H9 (cell line): ENCODE results near the gene ARHGAP4. TPM values are rescaled to one million over a fixed set of nuclear protein-coding genes. Genes with fewer than 3 reads are reported as not detected.

Experiments used
- DNase-seq: peaks from one replicate; pipeline ENCODE4 v3.0.0-alpha.2; 2017
- H2AFZ ChIP-seq: one replicate; pipeline ENCODE4 v1.6.1; 2013; ENCODE audit warnings: mild to moderate bottlenecking, low read length, control low read depth, moderate library complexity
- H2AK5ac ChIP-seq: 2 replicates; pipeline ENCODE4 v1.6.1; 2013; ENCODE audit warnings: low read length, control low read depth, mixed read lengths; ENCODE audit not compliant: insufficient read length
- H2BK120ac ChIP-seq: one replicate; pipeline ENCODE4 v1.6.1; 2013; ENCODE audit warnings: low read depth, mild to moderate bottlenecking, low read length, control low read depth, inconsistent platforms; ENCODE audit not compliant: poor library complexity, severe bottlenecking
- H2BK12ac ChIP-seq: 2 replicates; pipeline ENCODE4 v1.6.1; 2013; ENCODE audit warnings: low read length, control low read depth, mixed read lengths, low read depth; ENCODE audit not compliant: insufficient read length
- H2BK15ac ChIP-seq: 2 replicates; pipeline ENCODE4 v1.6.1; 2013; ENCODE audit warnings: low read depth, low read length, control low read depth
- H2BK20ac ChIP-seq: one replicate; pipeline ENCODE4 v1.6.1; 2013; ENCODE audit warnings: low read depth, mild to moderate bottlenecking, low read length, control low read depth, inconsistent platforms; ENCODE audit not compliant: poor library complexity, severe bottlenecking
- H2BK5ac ChIP-seq: 2 replicates; pipeline ENCODE4 v1.6.1; 2013; ENCODE audit warnings: low read length, control low read depth, mixed read lengths; ENCODE audit not compliant: insufficient read length
- H3K14ac ChIP-seq: 2 replicates; pipeline ENCODE4 v1.6.1; 2013; ENCODE audit warnings: low read length, control low read depth; ENCODE audit not compliant: insufficient read depth
- H3K18ac ChIP-seq: 2 replicates; pipeline ENCODE4 v1.6.1; 2013; ENCODE audit warnings: low read depth, mild to moderate bottlenecking, mixed read lengths, low read length, control low read depth; ENCODE audit not compliant: insufficient read length
- H3K23ac ChIP-seq: 2 replicates; pipeline ENCODE4 v1.6.1; 2013; ENCODE audit warnings: low read length, control low read depth, mixed read lengths, low read depth; ENCODE audit not compliant: insufficient read length
- H3K23me2 ChIP-seq: 2 replicates; pipeline ENCODE4 v1.6.1; 2013; ENCODE audit warnings: low read depth, mild to moderate bottlenecking, mixed read lengths, low read length, control low read depth; ENCODE audit not compliant: insufficient read length, poor library complexity, severe bottlenecking
- H3K27ac ChIP-seq: 2 replicates; pipeline ENCODE4 v1.5.1; 2013; ENCODE audit warnings: low read length, control low read depth, mixed read lengths, low read depth; ENCODE audit not compliant: insufficient read length
- H3K27me3 ChIP-seq: 2 replicates; pipeline ENCODE4 v1.6.1; 2013; ENCODE audit warnings: low read length, control low read depth, inconsistent platforms; ENCODE audit not compliant: insufficient read depth
- H3K4ac ChIP-seq: 2 replicates; pipeline ENCODE4 v1.6.1; 2013; ENCODE audit warnings: low read depth, mild to moderate bottlenecking, control low read depth, inconsistent platforms, low read length, moderate library complexity
- H3K4me1 ChIP-seq: 2 replicates; pipeline ENCODE4 v1.6.1; 2013; ENCODE audit warnings: low read length, control low read depth, inconsistent platforms; ENCODE audit not compliant: insufficient read depth
- H3K4me2 ChIP-seq: 2 replicates; pipeline ENCODE4 v1.6.1; 2013; ENCODE audit warnings: low read length, control low read depth, mixed read lengths; ENCODE audit not compliant: insufficient read length, insufficient read depth
- H3K56ac ChIP-seq: 2 replicates; pipeline ENCODE4 v1.6.1; 2013; ENCODE audit warnings: low read depth, mild to moderate bottlenecking, mixed read lengths, low read length, control low read depth; ENCODE audit not compliant: insufficient read length
- H3K79me1 ChIP-seq: 2 replicates; pipeline ENCODE4 v1.6.1; 2013; ENCODE audit warnings: low read depth, mild to moderate bottlenecking, moderate library complexity, low read length, control low read depth, inconsistent platforms; ENCODE audit not compliant: insufficient read depth, poor library complexity, severe bottlenecking
- H3K79me2 ChIP-seq: 2 replicates; pipeline ENCODE4 v1.6.1; 2013; ENCODE audit warnings: low read length, control low read depth, inconsistent platforms; ENCODE audit not compliant: insufficient read depth
- H3K9ac ChIP-seq: 2 replicates; pipeline ENCODE4 v1.6.1; 2013; ENCODE audit warnings: low read length, control low read depth, mixed read lengths; ENCODE audit not compliant: insufficient read length; ENCODE audit errors: extremely low read depth
- H3K9me3 ChIP-seq: one replicate; pipeline ENCODE4 v1.6.1; 2013; ENCODE audit warnings: low read depth, low read length, inconsistent platforms; ENCODE audit not compliant: control insufficient read depth
- H3T11ph ChIP-seq: one replicate; pipeline ENCODE4 v1.6.1; 2013; ENCODE audit warnings: mild to moderate bottlenecking, low read length, control low read depth, inconsistent platforms
- H4K20me1 ChIP-seq: one replicate; pipeline ENCODE4 v1.6.1; 2013; ENCODE audit not compliant: control insufficient read depth, insufficient read length, insufficient read depth
- H4K5ac ChIP-seq: 2 replicates; pipeline ENCODE4 v1.6.1; 2013; ENCODE audit warnings: low read depth, mild to moderate bottlenecking, mixed read lengths, low read length, control low read depth; ENCODE audit not compliant: insufficient read length
- H4K8ac ChIP-seq: replicated peaks from 2 replicates; pipeline ENCODE4 v1.6.1; 2013; ENCODE audit warnings: low read length, control low read depth, mixed read lengths, low read depth; ENCODE audit not compliant: insufficient read length
- H4K91ac ChIP-seq: 2 replicates; pipeline ENCODE4 v1.6.1; 2013; ENCODE audit warnings: low read depth, mild to moderate bottlenecking, moderate library complexity, mixed read lengths, low read length, control low read depth; ENCODE audit not compliant: insufficient read length
- H3K27ac Mint-ChIP-seq, 3 experiments: 2 replicates in 2 of 3; 3 replicates in 1 of 3; pipeline ENCODE4 v1.8.0; 2020 to 2021; ENCODE audit warnings: mixed read lengths in 3 of 3, mild to moderate bottlenecking in 1 of 3, moderate library complexity in 1 of 3
- H3K27me3 Mint-ChIP-seq: 2 replicates; pipeline ENCODE4 v1.8.0; 2021; ENCODE audit warnings: low read depth, mild to moderate bottlenecking, moderate library complexity, mixed read lengths
- H3K36me3 Mint-ChIP-seq, 3 experiments: 2 replicates in 2 of 3; 3 replicates in 1 of 3; pipeline ENCODE4 v1.8.0; 2020 to 2021; ENCODE audit warnings: low read depth in 3 of 3, mixed read lengths in 3 of 3; ENCODE audit not compliant: insufficient read depth in 1 of 3
- H3K4me1 Mint-ChIP-seq, 2 experiments: 2 replicates each; pipeline ENCODE4 v1.8.0; 2020; ENCODE audit warnings: mixed read lengths in 2 of 2
- H3K4me3 Mint-ChIP-seq, 2 experiments: 2 replicates in 1 of 2; 3 replicates in 1 of 2; pipeline ENCODE4 v1.8.0; 2020 to 2021; ENCODE audit warnings: mild to moderate bottlenecking in 2 of 2, mixed read lengths in 2 of 2, moderate library complexity in 1 of 2
- H3K9me3 Mint-ChIP-seq, 2 experiments: 2 replicates in 1 of 2; 3 replicates in 1 of 2; pipeline ENCODE4 v1.8.0; 2020; ENCODE audit warnings: mild to moderate bottlenecking in 2 of 2, mixed read lengths in 2 of 2, moderate library complexity in 1 of 2
- CTCF ChIP-seq: fragments of 200-600 bp; sonication (generic); conservative IDR thresholded peaks from 3 replicates; pipeline ENCODE4 v1.8.0; 2021; ENCODE audit warnings: antibody characterized with exemption, mild to moderate bottlenecking
- WGBS: extraction: QIAGEN DNeasy Blood & Tissue Kit; methylation state at CpG from one replicate; pipeline ENCODE4 v1.1.7; 2013; ENCODE audit warnings: missing lambda C conversion rate, low lambda C conversion rate, mixed read lengths; ENCODE audit not compliant: insufficient read length; ENCODE audit errors: extremely low coverage; 5-methylcytosine and 5-hydroxymethylcytosine counted together
- total RNA-seq: library from RNA; stranded (reverse); gene quantifications from 2 replicates; pipeline ENCODE4 v1.2.1, GENCODE V29; 2021

Gene ARHGAP4
- total RNA-seq, 1 experiment from 2014 or later: 37.8 TPM

DNA sequence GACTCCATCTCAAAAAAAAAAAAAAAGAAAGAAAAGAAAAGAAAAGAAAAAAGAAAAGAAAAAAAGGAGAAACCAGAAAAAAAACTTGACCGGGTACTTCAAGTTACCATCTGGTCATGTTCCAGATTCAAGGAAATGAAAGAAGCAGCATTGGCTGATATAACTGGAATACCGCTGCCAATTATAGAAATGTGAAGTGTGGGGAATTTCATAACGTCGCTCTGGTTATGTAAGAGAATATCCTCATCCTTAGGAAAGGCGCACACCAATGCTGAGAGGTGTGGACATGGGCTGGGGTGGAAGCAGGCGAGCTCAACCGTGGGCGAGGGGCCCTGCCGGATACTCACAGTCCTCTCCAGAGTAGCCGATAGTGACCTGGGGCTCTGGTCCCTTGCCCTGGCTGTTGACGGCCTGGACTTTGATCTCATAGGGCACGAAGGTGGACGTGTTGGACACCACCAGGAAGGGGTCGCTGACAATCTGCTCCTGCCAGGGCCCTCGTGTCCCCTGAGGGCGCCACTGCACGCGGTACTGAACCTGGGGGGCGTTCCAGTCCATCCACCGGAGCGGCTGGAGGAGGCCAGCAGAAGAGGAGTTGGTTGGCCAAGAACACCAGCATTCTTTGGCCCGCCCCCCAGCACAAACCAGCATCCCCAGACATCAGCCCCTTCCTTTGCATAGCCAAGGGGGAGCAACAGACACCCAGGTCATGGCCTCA is 59.6 kb downstream of the ARHGAP4 start:
- Mint-ChIP-seq H3K36me3 (peaks cover 13 to 35% (median 13%) of the 10 kb centered on the region in 3 experiments), H3K4me3 (no peak overlapping the region), H3K9me3 (peaks cover 60 to 84% of the 10 kb centered on the region in 2 experiments), H3K27me3 (no peaks in the 10 kb centered on the region; the same call in none of the 2 replicates), H3K4me1 (peaks cover 8 to 25% of the 10 kb centered on the region in 2 experiments; a peak in 3 of 4 replicates), H3K27ac (no peak overlapping the region)
- H4K20me1 ChIP-seq: no peaks in the 10 kb centered on the region
- H3K4ac ChIP-seq: no peak overlapping the region
- no peak overlapping the region for H3K14ac ChIP-seq
- no peak overlapping the region for H2AK5ac ChIP-seq
- no peak overlapping the region for H3K9ac ChIP-seq
- no peak overlapping the region for H3K23ac ChIP-seq
- H2BK120ac ChIP-seq: no peak overlapping the region
- H4K8ac ChIP-seq: no peak overlapping the region
- no peak overlapping the region for H2BK20ac ChIP-seq
- no peak overlapping the region for H2BK12ac ChIP-seq
- no peaks in the 10 kb centered on the region for H3K27me3 ChIP-seq
- no peak overlapping the region for H4K5ac ChIP-seq
- H3T11ph ChIP-seq: no peak overlapping the region
- no peak overlapping the region for H4K91ac ChIP-seq
- H3K4me1 ChIP-seq: no peaks in the 10 kb centered on the region
- H2AFZ ChIP-seq: no peak overlapping the region
- H2BK15ac ChIP-seq: no peak overlapping the region
- no peak overlapping the region for H3K56ac ChIP-seq
- H3K27ac ChIP-seq: no peak overlapping the region
- no CpG with 5 or more reads among the region's 22 CpGs for whole genome bisulfite sequencing
- H2BK5ac ChIP-seq: no peak overlapping the region
- H3K4me2 ChIP-seq: no peak overlapping the region
- no peak for TF ChIP-seq CTCF
- DNase-seq: no peak
- peaks cover 13% of the 10 kb centered on the region for H3K9me3 ChIP-seq
- H3K79me1 ChIP-seq: no peaks in the 10 kb centered on the region
- H3K18ac ChIP-seq: no peak overlapping the region
- H3K23me2 ChIP-seq: no peaks in the 10 kb centered on the region
- no peaks in the 10 kb centered on the region for H3K79me2 ChIP-seq
